ENCODE results near the gene PTPRJ. TPM values are rescaled to one million over a fixed set of nuclear protein-coding genes. Genes with fewer than 3 reads are reported as not detected.

Gene PTPRJ
- total and polyA plus RNA-seq, 8 donors = 12.6 to 63.5 (median 16.6) TPM

DNA sequence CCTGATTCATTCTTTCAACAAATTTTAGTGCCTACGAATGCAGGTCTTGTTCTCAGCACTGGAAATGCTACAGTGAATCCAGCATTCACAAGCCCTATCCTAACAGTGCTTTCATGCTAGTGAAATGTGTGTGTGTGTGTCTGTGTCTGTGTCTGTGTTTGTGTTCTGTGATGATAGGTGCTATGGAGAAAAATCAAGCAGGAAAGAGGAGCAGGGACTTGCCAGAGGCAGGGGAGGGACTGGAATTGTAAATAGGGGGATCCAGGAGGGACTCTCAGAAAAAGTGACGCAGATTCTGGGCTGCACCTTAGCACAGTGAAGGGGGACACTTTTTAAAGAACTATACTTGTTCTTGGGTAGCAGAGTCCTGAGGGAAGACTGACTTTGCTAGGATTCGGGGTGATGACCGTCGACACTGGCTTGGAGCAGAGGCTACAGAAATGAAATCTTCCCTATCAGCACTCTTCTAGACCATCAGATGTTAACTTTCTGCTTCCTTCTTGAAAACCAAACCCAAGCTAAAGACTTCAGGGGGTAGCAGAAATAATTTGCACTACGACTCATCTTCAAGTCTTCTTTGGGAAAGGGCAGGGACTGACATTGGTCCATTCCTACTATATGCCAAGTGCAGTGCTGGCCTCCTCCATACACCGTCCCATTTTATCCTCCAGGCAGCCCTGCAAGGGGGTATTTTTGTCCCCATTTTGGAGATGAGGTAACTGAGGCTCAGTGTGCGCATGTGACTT lies 39.3 kb upstream of the PTPRJ start:
- ATAC-seq = no peak
- intact Hi-C loops (cut with DNase I) = no loop called here

DNA sequence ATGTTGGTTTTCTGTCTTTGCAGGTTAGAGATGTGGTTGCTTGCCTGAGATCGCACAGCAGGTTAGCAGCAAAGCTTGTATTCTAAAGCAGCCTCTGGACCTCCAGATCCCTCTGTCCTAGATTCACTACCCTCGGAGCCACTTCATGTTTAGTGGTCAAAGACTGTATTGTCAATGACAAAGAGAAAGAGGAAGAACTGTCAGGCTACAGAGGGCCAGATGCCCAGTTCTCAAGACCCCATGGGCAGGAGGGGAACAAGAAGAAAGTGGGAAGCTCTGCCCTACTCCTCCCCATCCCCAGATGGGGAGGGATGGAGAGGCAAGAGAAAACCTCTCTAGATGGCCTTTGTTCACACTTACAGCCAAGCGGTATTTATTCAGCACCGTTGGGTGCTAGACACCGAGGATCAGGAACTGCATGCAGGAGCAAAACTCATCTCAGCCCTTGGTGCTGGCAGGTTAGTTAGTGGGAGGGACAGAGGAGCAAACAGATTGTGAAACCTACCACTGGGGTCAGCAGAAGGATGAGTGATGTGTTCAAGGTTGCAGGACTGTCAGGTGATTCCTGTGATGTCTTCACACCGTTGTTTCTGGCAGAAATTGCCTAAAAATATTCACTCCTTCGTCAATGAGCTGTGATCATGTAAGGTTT lies 38.3 kb upstream of the PTPRJ start:
- H3K9me3 ChIP-seq = no peaks in the 10 kb centered on the region
- H3K27ac ChIP-seq = peak overlapping the region in 1 of 2 donors; percentile 58
- no peaks in the 10 kb centered on the region for H3K36me3 ChIP-seq
- no peaks in the 10 kb centered on the region for H3K27me3 ChIP-seq
- no peak for ATAC-seq
- peaks cover 17 to 50% of the 10 kb centered on the region in 2 donors for H3K4me1 ChIP-seq
- no peak for DNase-seq
- intact Hi-C loops (cut with DNase I) = no loop called here
- TF ChIP-seq, protein P1, sequence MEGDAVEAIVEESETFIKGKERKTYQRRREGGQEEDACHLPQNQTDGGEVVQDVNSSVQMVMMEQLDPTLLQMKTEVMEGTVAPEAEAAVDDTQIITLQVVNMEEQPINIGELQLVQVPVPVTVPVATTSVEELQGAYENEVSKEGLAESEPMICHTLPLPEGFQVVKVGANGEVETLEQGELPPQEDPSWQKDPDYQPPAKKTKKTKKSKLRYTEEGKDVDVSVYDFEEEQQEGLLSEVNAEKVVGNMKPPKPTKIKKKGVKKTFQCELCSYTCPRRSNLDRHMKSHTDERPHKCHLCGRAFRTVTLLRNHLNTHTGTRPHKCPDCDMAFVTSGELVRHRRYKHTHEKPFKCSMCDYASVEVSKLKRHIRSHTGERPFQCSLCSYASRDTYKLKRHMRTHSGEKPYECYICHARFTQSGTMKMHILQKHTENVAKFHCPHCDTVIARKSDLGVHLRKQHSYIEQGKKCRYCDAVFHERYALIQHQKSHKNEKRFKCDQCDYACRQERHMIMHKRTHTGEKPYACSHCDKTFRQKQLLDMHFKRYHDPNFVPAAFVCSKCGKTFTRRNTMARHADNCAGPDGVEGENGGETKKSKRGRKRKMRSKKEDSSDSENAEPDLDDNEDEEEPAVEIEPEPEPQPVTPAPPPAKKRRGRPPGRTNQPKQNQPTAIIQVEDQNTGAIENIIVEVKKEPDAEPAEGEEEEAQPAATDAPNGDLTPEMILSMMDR (IDR thresholded peaks at IDR 0.05) = no peak
- H3K4me3 ChIP-seq = no peak overlapping the region

More for the DNA sequence above, 39.3 kb upstream of the PTPRJ start:
- Histone ChIP-seq H3K4me3 (no peak overlapping the region), H3K4me1 (peaks cover 12 to 40% of the 10 kb centered on the region in 2 donors), H3K36me3 (no peaks in the 10 kb centered on the region), H3K27ac (no peak overlapping the region), H3K27me3 (no peaks in the 10 kb centered on the region), H3K9me3 (no peaks in the 10 kb centered on the region)
- no peak for DNase-seq
- TF ChIP-seq, protein P1 (IDR thresholded peaks at IDR 0.05) = no peak

DNA sequence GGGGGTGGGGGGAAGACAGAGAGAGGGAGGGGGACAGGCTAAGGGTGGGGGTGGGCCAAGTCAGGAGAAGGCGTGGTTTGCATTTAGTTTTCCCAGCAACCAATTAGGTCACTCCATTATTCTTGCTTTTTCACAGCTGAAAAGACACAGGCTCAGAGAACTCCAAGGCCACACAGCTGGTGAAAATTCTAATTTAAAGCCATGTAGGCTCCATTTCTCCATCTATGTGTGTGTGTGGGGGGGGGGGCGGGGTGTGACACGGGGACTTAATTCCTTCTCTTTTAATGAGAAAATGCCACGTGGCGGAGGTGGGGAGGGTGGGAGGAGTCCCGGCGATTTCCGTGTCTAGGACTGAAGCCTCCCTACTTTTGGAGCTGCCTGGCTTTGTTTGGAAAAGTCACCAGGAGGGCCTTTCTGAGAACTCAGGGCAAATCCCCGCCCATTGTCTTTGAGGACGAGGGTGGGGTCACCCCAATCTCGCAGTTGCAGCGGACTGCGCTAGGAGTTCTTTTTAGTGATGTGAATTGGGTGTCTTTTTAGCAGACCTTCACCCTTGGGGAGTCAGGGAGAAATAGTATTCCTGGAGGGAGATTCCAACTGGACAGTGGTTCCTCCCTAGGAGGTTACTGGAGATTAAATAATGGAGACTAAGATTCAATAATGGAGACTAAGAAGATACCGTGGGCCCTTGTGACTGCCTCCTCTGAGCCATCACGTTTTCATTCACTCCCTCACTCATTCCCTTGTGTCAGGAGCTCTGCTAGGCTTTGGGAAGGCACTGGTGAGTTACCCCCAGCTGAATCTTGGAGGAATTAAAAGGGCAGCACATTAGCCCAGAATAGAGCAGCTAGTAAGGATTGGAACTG lies 36.4 kb upstream of the PTPRJ start:
- Histone ChIP-seq H3K27me3 (no peaks in the 10 kb centered on the region), H3K27ac (no peak overlapping the region), H3K36me3 (no peaks in the 10 kb centered on the region), H3K4me3 (no peak overlapping the region), H3K4me1 (peaks cover 9 to 50% of the 10 kb centered on the region in 2 donors), H3K9me3 (no peaks in the 10 kb centered on the region)
- DNase-seq (peak in 1 of 4 donors; percentile 46), ATAC-seq (peak; percentile 36)
- TF ChIP-seq, protein P1 (IDR thresholded peaks at IDR 0.05) = no peak
- intact Hi-C loops (cut with DNase I) = no loop called here

DNA sequence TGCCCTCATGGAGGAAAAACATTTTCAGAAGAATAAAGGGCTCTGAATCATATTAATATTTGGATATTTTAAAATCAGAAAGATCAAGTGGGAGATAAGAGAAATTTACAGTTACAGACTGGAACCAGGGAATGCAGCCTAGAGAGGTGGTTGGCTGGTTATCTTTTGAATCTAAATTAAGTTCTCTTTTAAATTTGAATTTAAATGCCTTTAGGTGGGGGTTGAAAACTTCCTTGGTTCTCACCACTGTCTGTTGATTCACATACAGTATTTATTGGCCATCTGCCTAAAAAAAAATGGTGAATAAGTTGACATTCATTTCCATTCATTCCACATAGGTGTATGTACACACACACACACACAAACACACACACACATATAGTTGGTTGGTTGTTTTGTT lies 35.7 kb upstream of the PTPRJ start:
- Histone ChIP-seq H3K27ac (no peak overlapping the region), H3K27me3 (no peaks in the 10 kb centered on the region), H3K4me3 (no peak overlapping the region), H3K36me3 (no peaks in the 10 kb centered on the region), H3K4me1 (peaks cover 9 to 50% of the 10 kb centered on the region in 2 donors), H3K9me3 (no peaks in the 10 kb centered on the region)
- intact Hi-C loops (cut with DNase I) = no loop called here
- no peak for DNase-seq
- ATAC-seq = no peak
- TF ChIP-seq, protein P1 (IDR thresholded peaks at IDR 0.05) = no peak
